GM23338 (cell line): ENCODE measurements around the gene CFTR.

Source experiments
- CTCF ChIP-seq, 2 experiments: fragments of 200-600 bp in 1 of 2; sonication (generic) in 1 of 2; conservative IDR thresholded peaks; 2 replicates each; pipeline versions ENCODE4 v1.5.1 to v1.6.1; 2016 to 2017; ENCODE audit warnings: antibody characterized with exemption in 2 of 2, low read depth in 2 of 2, mild to moderate bottlenecking in 2 of 2, moderate library complexity in 1 of 2
- JUNB ChIP-seq: IDR thresholded peaks from one replicate; pipeline ENCODE4 v1.6.1; 2016; ENCODE audit warnings: antibody characterized with exemption; ENCODE audit not compliant: unreplicated experiment
- POLR2AphosphoS5 ChIP-seq: IDR thresholded peaks from 2 replicates; pipeline ENCODE4 v1.6.1; 2016; ENCODE audit warnings: antibody characterized with exemption, low read depth

GRCh38 chr7:117610396-117610795, 130.6 kb downstream of the CFTR start:
- no peak for TF ChIP-seq CTCF (conservative IDR thresholded peaks at IDR 0.05; ENCODE audit: low read depth in 2 of 2)
- TF ChIP-seq POLR2AphosphoS5 = no peak
- no peak for TF ChIP-seq JUNB
